CD4-positive, alpha-beta T cell treated with Interferon gamma for 1 hour (primary cell): ENCODE data around the gene PRKCSH.
"Not testable (repeated sequence)": the region's sequence is repeated elsewhere in the genome, so short reads cannot be mapped to it uniquely, and the experiment has no call there.

Experiments
- DNase-seq: peaks from one replicate; pipeline ENCODE4 v3.0.0-alpha.2; 2020

PRKCSH gene

GRCh38 chr19:11451327-11451870 lies 16.0 kb downstream of the PRKCSH start:
- no peak for DNase-seq

GRCh38 chr19:11451871-11452619 lies 16.6 kb downstream of the PRKCSH start:
- DNase-seq: no peak

- DNase-seq: no peak
Observed at GRCh38 chr19:11452620-11453310, 17.3 kb downstream of the PRKCSH start.

GRCh38 chr19:11453468-11454341 lies 18.3 kb downstream of the PRKCSH start:
- DNase-seq: no peak

- DNase-seq: not testable (repeated sequence)
Observed at GRCh38 chr19:11455233-11455554, 19.8 kb downstream of the PRKCSH start.

GRCh38 chr19:11456659-11457058 lies 21.2 kb downstream of the PRKCSH start:
- no peak for DNase-seq

- DNase-seq: no peak
Observed at GRCh38 chr19:11457115-11457514, 21.7 kb downstream of the PRKCSH start.

- no peak for DNase-seq
Observed at GRCh38 chr19:11457831-11458230, 22.4 kb downstream of the PRKCSH start.

GRCh38 chr19:11458236-11458900 lies 22.9 kb downstream of the PRKCSH start:
- DNase-seq: no peak

GRCh38 chr19:11458912-11459311 lies 23.5 kb downstream of the PRKCSH start:
- not testable (repeated sequence) for DNase-seq

- DNase-seq: no peak
Observed at GRCh38 chr19:11460207-11460606, 24.8 kb downstream of the PRKCSH start.

- DNase-seq: no peak
Observed at GRCh38 chr19:11461453-11461852, 26.0 kb downstream of the PRKCSH start.

GRCh38 chr19:11463391-11463790 lies 28.0 kb downstream of the PRKCSH start:
- DNase-seq: no peak

GRCh38 chr19:11464333-11465265 lies 29.2 kb downstream of the PRKCSH start:
- no peak for DNase-seq

- DNase-seq: no peak
Observed at GRCh38 chr19:11465600-11465999, 30.2 kb downstream of the PRKCSH start.

- not testable (repeated sequence) for DNase-seq
Observed at GRCh38 chr19:11468266-11468845, 32.9 kb downstream of the PRKCSH start.

- DNase-seq: no peak
Observed at GRCh38 chr19:11473725-11474124, 38.3 kb downstream of the PRKCSH start.

- DNase-seq: not testable (repeated sequence)
Observed at GRCh38 chr19:11475343-11475742, 39.9 kb downstream of the PRKCSH start.

- no peak for DNase-seq
Observed at GRCh38 chr19:11475861-11476260, 40.4 kb downstream of the PRKCSH start.

- DNase-seq: no peak
Observed at GRCh38 chr19:11478167-11479089, 43.0 kb downstream of the PRKCSH start.
